GM12878 (cell line): ENCODE results near the gene BOD1L1. TPM values are rescaled to one million over a fixed set of nuclear protein-coding genes. Genes with fewer than 3 reads are reported as not detected.
A peak's percentile ranks its signal among the peaks of the same experiment; 100 is the strongest.

ENCODE experiments used
- ATAC-seq: fragments of 200-7000 bp; cut with Tn5 transposase; 3 replicates; pipeline ENCODE4 v1.9.1; 2020; ENCODE audit warnings: mild to moderate bottlenecking, moderate library complexity
- BruUV-seq: library from RNA; stranded (reverse); fragments of 400-500 nt; replicated peaks from 2 replicates; lab custom pipeline; 2021; lab: Mats Ljungman, UMichigan
- CTCF ChIA-PET: fragments of 300-600 bp; sonication (Branson Sonifier 250); formaldehyde crosslinking; extraction: SDS; loops from one replicate; lab custom pipeline; 2021; ENCODE audit warnings: inconsistent platforms; lab: Yijun Ruan, JAX
- POLR2A ChIA-PET: fragments of 350-600 bp; formaldehyde crosslinking; extraction: SDS; loops from one replicate; lab custom pipeline; 2021; ENCODE audit warnings: inconsistent platforms; lab: Charles Lee
- RAD21 ChIA-PET: fragments of 300-600 bp; sonication (Branson Sonifier 250); formaldehyde crosslinking; loops from one replicate; lab custom pipeline; 2023; ENCODE audit warnings: antibody characterized with exemption; ENCODE audit not compliant: unreplicated experiment; lab: Charles Lee
- SMC1A ChIA-PET: fragments of 300-600 bp; sonication (Branson Sonifier 250); formaldehyde crosslinking; loops from one replicate; lab custom pipeline; 2023; ENCODE audit not compliant: unreplicated experiment, uncharacterized antibody; lab: Charles Lee
- DNase-seq: peaks from one replicate; pipeline ENCODE4 v3.0.0-alpha.2; 2011; ENCODE audit warnings: low read depth, low spot score
- FAIRE-seq: peaks from 3 replicates; lab custom pipeline; 2011; peaks lifted over from hg19 to GRCh38; lab: Jason Lieb, UNC
- H2AFZ ChIP-seq: 2 replicates; pipeline ENCODE4 v1.6.0; 2011; ENCODE audit warnings: low read depth, low read length, control low read depth; ENCODE audit not compliant: control insufficient read depth
- H3K27ac ChIP-seq: 2 replicates; pipeline ENCODE4 v1.5.1; 2011; ENCODE audit warnings: control low read depth; ENCODE audit not compliant: control insufficient read depth, insufficient read depth
- H3K27me3 ChIP-seq, 2 experiments: replicated peaks in 1 of 2; 2 replicates each; pipeline versions ENCODE4 v1.6.0 to v1.6.1; 2011; ENCODE audit warnings: low read length in 1 of 2; ENCODE audit not compliant: control insufficient read depth in 2 of 2, insufficient read depth in 2 of 2
- H3K36me3 ChIP-seq, 2 experiments: 2 replicates each; pipeline ENCODE4 v1.5.1; 2011; ENCODE audit warnings: low read length in 1 of 2; ENCODE audit not compliant: control insufficient read depth in 2 of 2, insufficient read depth in 2 of 2
- H3K4me1 ChIP-seq: 2 replicates; pipeline ENCODE4 v1.6.1; 2011; ENCODE audit warnings: mild to moderate bottlenecking, low read length, moderate library complexity, mixed read lengths; ENCODE audit not compliant: control insufficient read depth, insufficient read depth
- H3K4me2 ChIP-seq: 2 replicates; pipeline ENCODE4 v1.6.0; 2011; ENCODE audit warnings: control low read depth; ENCODE audit not compliant: control insufficient read depth, insufficient read depth
- H3K4me3 ChIP-seq: fragments of 200-600 bp; sonication (generic); 2 replicates; pipeline ENCODE4 v1.5.1; 2016
- H3K79me2 ChIP-seq: 2 replicates; pipeline ENCODE4 v1.6.0; 2011; ENCODE audit warnings: low read length; ENCODE audit not compliant: control insufficient read depth, insufficient read depth
- H3K9ac ChIP-seq: 2 replicates; pipeline ENCODE4 v1.8.0; 2011; ENCODE audit warnings: low read length, control low read depth, mixed read lengths; ENCODE audit not compliant: control insufficient read depth, insufficient read depth
- H3K9me3 ChIP-seq: replicated peaks from 3 replicates; pipeline ENCODE4 v1.5.1; 2011; ENCODE audit warnings: mild to moderate bottlenecking, low read length; ENCODE audit not compliant: control insufficient read depth, insufficient read depth
- H4K20me1 ChIP-seq: 2 replicates; pipeline ENCODE4 v1.6.0; 2011; ENCODE audit not compliant: control insufficient read depth, insufficient read depth
- E4F1 ChIP-seq: fragments of 450-650 bp; IDR thresholded peaks from 2 replicates; pipeline ENCODE4 v1.6.1; 2018; ENCODE audit warnings: borderline replicate concordance, mild to moderate bottlenecking; ENCODE audit not compliant: partially characterized antibody
- WGBS: methylation state at CpG from one replicate; pipeline ENCODE4 v1.1.6; 2016; ENCODE audit warnings: low lambda C conversion rate; ENCODE audit not compliant: insufficient replicate concordance, insufficient coverage; ENCODE audit errors: missing lambda C conversion rate; 5-methylcytosine and 5-hydroxymethylcytosine counted together
- in situ Hi-C: fragments of 300-500 bp; cut with MboI; formaldehyde crosslinking; loops from 9 replicates; pipeline ENCODE4 v1.14.3; 2018; ENCODE audit warnings: mixed read lengths
- intact Hi-C: fragments of 100-400 bp; cut with micrococcal nuclease; formaldehyde crosslinking; loops from one replicate; pipeline ENCODE4 v1.14.2; 2022; ENCODE audit not compliant: unreplicated experiment
- microRNA-seq: library from miRNA; unstranded; fragments of <30 nt; microRNA quantifications from one replicate; pipeline ENCODE4, GENCODE V29; 2018
- polyA plus RNA-seq, 11 experiments: library from polyadenylated mRNA; depleted of rRNA in 4 of 11; unstranded in 6 of 11; stranded (reverse) in 5 of 11; fragments of >200 nt; fragmentation: Nextera tagmentation in 4 of 11; fragmentation: Illumina TruSeq in 1 of 11; extraction: Ambion mirVana in 4 of 11; extraction: Trizol in 1 of 11; gene quantifications; 1 replicate in 1 of 11; 2 replicates in 10 of 11; pipeline versions ENCODE4 v1.2.1 to v1.2.3, GENCODE V29; 2011 to 2016; ENCODE audit warnings: inconsistent platforms in 2 of 11, missing spikeins in 2 of 11, low read depth in 1 of 11
- small RNA-seq: library from RNA; depleted of rRNA; stranded (forward); fragments of <200 nt; gene quantifications from one replicate; pipeline ENCODE3, GENCODE V24; 2014
- total RNA-seq, 4 experiments: library from RNA; depleted of rRNA in 3 of 4; stranded (reverse); fragments of >200 nt in 3 of 4; fragmentation: Illumina TruSeq in 1 of 4; extraction: Trizol in 1 of 4; gene quantifications; 2 replicates each; pipeline versions ENCODE4 v1.2.1 to v1.2.3, GENCODE V29; 2013 to 2021

BOD1L1 gene
- total and polyA plus RNA-seq, 10 of the 15 experiments (the other 5 are each of a cell fraction or from before 2014, with no cell fraction given): 6.8 to 41.6 (median 24.3) TPM

- BruUV-seq: no TSS peak
- ChIA-PET SMC1A (interaction anchor here (0.7 to 1.0 kb wide), 3 partner anchors 13 to 1142 kb away, joined by 3 read pairs; no protein-coding TSS in a partner anchor), CTCF (no interaction called here), POLR2A (no interaction called here), RAD21 (no interaction called here)
- no peaks in the 10 kb centered on the region for H3K79me2 ChIP-seq
- H3K36me3 ChIP-seq: no peaks in the 10 kb centered on the region
- H3K27ac ChIP-seq: no peak overlapping the region
- no peak overlapping the region for H3K4me2 ChIP-seq
- ATAC-seq: no peak
- no peak for TF ChIP-seq E4F1
- no peak for FAIRE-seq
- in situ Hi-C loops (no loop called here), intact Hi-C loops (no loop called here)
- H3K9me3 ChIP-seq: peaks cover 10% of the 10 kb centered on the region
- no peak overlapping the region for H3K9ac ChIP-seq
- DNase-seq: no peak
- H3K4me1 ChIP-seq: no peaks in the 10 kb centered on the region
- peaks cover 7 to 13% of the 10 kb centered on the region in 2 experiments for H3K27me3 ChIP-seq
- H3K4me3 ChIP-seq: no peak overlapping the region
- WGBS: 29% methylated on average over 2 of the region's 2 CpGs
- no peak overlapping the region for H2AFZ ChIP-seq
- no peaks in the 10 kb centered on the region for H4K20me1 ChIP-seq
These were observed 106.5 kb downstream of the BOD1L1 start for GRCh38 chr4:13521047-13521446.

Small RNA genes lying within 50 kb of the gene (microRNA-seq; reads per million reads assigned to microRNA genes)
- 4.9 reads per million, percentile 29 among the genes with 10 or more reads in this experiment for gene MIR5091

Small RNA genes lying within 50 kb of the gene (small RNA-seq; reads per million reads assigned to genes)
- 4.8 reads per million, percentile 87 among the genes with 10 or more reads in this experiment for gene MIR5091

Other genes with a start within 250 kb of the BOD1L1 start
- gene RAB28, start 143.4 kb downstream of the BOD1L1 start, total RNA-seq (2014; rRNA removed): 12.2 and 16.9 TPM in 2 replicates
- gene RAB28, start 143.4 kb downstream of the BOD1L1 start, total RNA-seq (2014; rRNA removed; fragmentation: Illumina TruSeq; extraction: Trizol): 18.6 and 21.6 TPM in 2 replicates
- gene RAB28, start 143.4 kb downstream of the BOD1L1 start, total RNA-seq (2021): 12.2 and 13.2 TPM in 2 replicates
- gene RAB28, start 143.4 kb downstream of the BOD1L1 start, polyA plus RNA-seq (2011; rRNA removed): 29.3 and 42.7 TPM in 2 replicates
- 20.0 and 25.9 TPM in 2 replicates for gene RAB28, start 143.4 kb downstream of the BOD1L1 start, polyA plus RNA-seq (2014; fragmentation: Illumina TruSeq; extraction: Trizol)
- gene RAB28, start 143.4 kb downstream of the BOD1L1 start, polyA plus RNA-seq (2014; fragmentation: Nextera tagmentation; extraction: Ambion mirVana): 10 to 100 TPM in 1 of 2 experiments, 1 to 10 TPM in 1; 5.8 to 10.6 TPM
- 12.8 and 15.1 TPM in 2 replicates for gene RAB28, start 143.4 kb downstream of the BOD1L1 start, polyA plus RNA-seq (2014; rRNA removed)
- gene RAB28, start 143.4 kb downstream of the BOD1L1 start, polyA plus RNA-seq (2016; fragmentation: Nextera tagmentation; extraction: Ambion mirVana): 10 to 100 TPM; 25.2 to 27.8 TPM
- not detected in 2 replicates for gene NKX3-2, start 83.2 kb downstream of the BOD1L1 start, total RNA-seq (2014; rRNA removed)
- gene NKX3-2, start 83.2 kb downstream of the BOD1L1 start, total RNA-seq (2014; rRNA removed; fragmentation: Illumina TruSeq; extraction: Trizol): not detected in 2 replicates
- gene NKX3-2, start 83.2 kb downstream of the BOD1L1 start, total RNA-seq (2021): not detected in 2 replicates
- not detected in 2 replicates for gene NKX3-2, start 83.2 kb downstream of the BOD1L1 start, polyA plus RNA-seq (2011; rRNA removed)
- not detected in 2 replicates for gene NKX3-2, start 83.2 kb downstream of the BOD1L1 start, polyA plus RNA-seq (2014; fragmentation: Illumina TruSeq; extraction: Trizol)
- not detected for gene NKX3-2, start 83.2 kb downstream of the BOD1L1 start, polyA plus RNA-seq (2014; fragmentation: Nextera tagmentation; extraction: Ambion mirVana)
- 0.10 TPM in 1 of 2 replicates, not detected in the other for gene NKX3-2, start 83.2 kb downstream of the BOD1L1 start, polyA plus RNA-seq (2014; rRNA removed)
- gene NKX3-2, start 83.2 kb downstream of the BOD1L1 start, polyA plus RNA-seq (2016; fragmentation: Nextera tagmentation; extraction: Ambion mirVana): not detected